ENCODE measurements around the gene KLK12. TPM values are rescaled to one million over a fixed set of nuclear protein-coding genes. Genes with fewer than 3 reads are reported as not detected.

The KLK12 gene
- total and polyA plus RNA-seq, 2 experiments from 2014 or later = not detected

- WGBS (ENCODE audit: low lambda C conversion rate, missing lambda C conversion rate) = 43% methylated on average over 16 of the region's 16 CpGs
- no peak overlapping the region for H3K4me2 ChIP-seq
- no peak for DNase-seq (ENCODE audit: low spot score)
These were observed 33.8 kb downstream of the KLK12 start for GRCh38 chr19:51000981-51001380.

GRCh38 chr19:51000426-51000825, 34.4 kb downstream of the KLK12 start:
- no peak overlapping the region for H3K4me2 ChIP-seq

More at GRCh38 chr19:51000981-51001380, 33.8 kb downstream of the KLK12 start:
- no peaks in the 10 kb centered on the region for H3K79me2 ChIP-seq
- H3K27ac ChIP-seq = no peak overlapping the region
- H3K4me1 ChIP-seq (ENCODE audit: insufficient read depth) = no peaks in the 10 kb centered on the region
- peaks cover 16% of the 10 kb centered on the region for H3K27me3 ChIP-seq
- no peak overlapping the region for H3K4me3 ChIP-seq
- no peaks in the 10 kb centered on the region for H4K20me1 ChIP-seq (ENCODE audit: insufficient read depth, poor library complexity, severe bottlenecking)
- TF ChIP-seq EZH2 (IDR thresholded peaks at IDR 0.05; ENCODE audit: borderline replicate concordance) (no peak), CTCF (IDR thresholded peaks at IDR 0.05; ENCODE audit: poor library complexity) (no peak), EZH2phosphoT487 (IDR thresholded peaks at IDR 0.05; ENCODE audit: low read depth, severe bottlenecking, unreplicated experiment) (no peak)
- no peak overlapping the region for H2AFZ ChIP-seq
- H3K36me3 ChIP-seq (replicated peaks; ENCODE audit: insufficient read depth, low read depth) = no peaks in the 10 kb centered on the region
- no peaks in the 10 kb centered on the region for H3K9me3 ChIP-seq (ENCODE audit: low read depth)
- no peaks in the 10 kb centered on the region for H3K9me2 ChIP-seq (replicated peaks; ENCODE audit: insufficient read depth)

GRCh38 chr19:50998686-50999085, 36.1 kb downstream of the KLK12 start:
- Histone ChIP-seq H3K4me1 (ENCODE audit: insufficient read depth) (no peaks in the 10 kb centered on the region), H2AFZ (no peak overlapping the region), H3K4me2 (no peak overlapping the region), H3K4me3 (no peak overlapping the region), H3K9me3 (ENCODE audit: low read depth) (no peaks in the 10 kb centered on the region), H3K36me3 (replicated peaks; ENCODE audit: insufficient read depth, low read depth) (no peaks in the 10 kb centered on the region), H3K27me3 (peaks cover 10% of the 10 kb centered on the region), H3K79me2 (no peaks in the 10 kb centered on the region), H3K9me2 (replicated peaks; ENCODE audit: insufficient read depth) (no peaks in the 10 kb centered on the region), H4K20me1 (ENCODE audit: insufficient read depth, poor library complexity, severe bottlenecking) (no peaks in the 10 kb centered on the region), H3K27ac (no peak overlapping the region)
- 50% methylated on average over 4 of the region's 4 CpGs for WGBS (ENCODE audit: low lambda C conversion rate, missing lambda C conversion rate)
- TF ChIP-seq EZH2phosphoT487 (IDR thresholded peaks at IDR 0.05; ENCODE audit: low read depth, severe bottlenecking, unreplicated experiment) = no peak
- no peak for TF ChIP-seq CTCF (IDR thresholded peaks at IDR 0.05; ENCODE audit: poor library complexity)
- TF ChIP-seq EZH2 (IDR thresholded peaks at IDR 0.05; ENCODE audit: borderline replicate concordance) = no peak
- no peak for DNase-seq (ENCODE audit: low spot score)

More at GRCh38 chr19:51000426-51000825, 34.4 kb downstream of the KLK12 start:
- Histone ChIP-seq H3K27ac (no peak overlapping the region), H4K20me1 (ENCODE audit: insufficient read depth, poor library complexity, severe bottlenecking) (no peaks in the 10 kb centered on the region), H3K36me3 (replicated peaks; ENCODE audit: insufficient read depth, low read depth) (no peaks in the 10 kb centered on the region), H3K4me1 (ENCODE audit: insufficient read depth) (no peaks in the 10 kb centered on the region), H3K27me3 (peaks cover 15% of the 10 kb centered on the region), H3K9me2 (replicated peaks; ENCODE audit: insufficient read depth) (no peaks in the 10 kb centered on the region), H3K79me2 (no peaks in the 10 kb centered on the region), H3K9me3 (ENCODE audit: low read depth) (no peaks in the 10 kb centered on the region), H3K4me3 (no peak overlapping the region), H2AFZ (no peak overlapping the region)
- TF ChIP-seq CTCF (IDR thresholded peaks at IDR 0.05; ENCODE audit: poor library complexity) = no peak
- no peak for TF ChIP-seq EZH2phosphoT487 (IDR thresholded peaks at IDR 0.05; ENCODE audit: low read depth, severe bottlenecking, unreplicated experiment)
- no peak for TF ChIP-seq EZH2 (IDR thresholded peaks at IDR 0.05; ENCODE audit: borderline replicate concordance)
- DNase-seq (ENCODE audit: low spot score) = no peak
- 94% methylated on average over 10 of the region's 10 CpGs for WGBS (ENCODE audit: low lambda C conversion rate, missing lambda C conversion rate)

GRCh38 chr19:50998061-50998460, 36.7 kb downstream of the KLK12 start:
- H3K4me2 ChIP-seq = no peak overlapping the region
- H3K4me3 ChIP-seq = no peak overlapping the region
- no peaks in the 10 kb centered on the region for H3K36me3 ChIP-seq (replicated peaks; ENCODE audit: insufficient read depth, low read depth)
- no peak for TF ChIP-seq CTCF (IDR thresholded peaks at IDR 0.05; ENCODE audit: poor library complexity)
- no peak for TF ChIP-seq EZH2phosphoT487 (IDR thresholded peaks at IDR 0.05; ENCODE audit: low read depth, severe bottlenecking, unreplicated experiment)
- TF ChIP-seq EZH2 (IDR thresholded peaks at IDR 0.05; ENCODE audit: borderline replicate concordance) = no peak
- H3K27me3 ChIP-seq = peaks cover 10% of the 10 kb centered on the region
- H3K9me2 ChIP-seq (replicated peaks; ENCODE audit: insufficient read depth) = no peaks in the 10 kb centered on the region
- H3K9me3 ChIP-seq (ENCODE audit: low read depth) = no peaks in the 10 kb centered on the region
- no peak for DNase-seq (ENCODE audit: low spot score)
- no peaks in the 10 kb centered on the region for H4K20me1 ChIP-seq (ENCODE audit: insufficient read depth, poor library complexity, severe bottlenecking)
- H2AFZ ChIP-seq = no peak overlapping the region
- H3K79me2 ChIP-seq = no peaks in the 10 kb centered on the region
- WGBS (ENCODE audit: low lambda C conversion rate, missing lambda C conversion rate) = 71% methylated on average over 5 of the region's 5 CpGs
- H3K27ac ChIP-seq = no peak overlapping the region
- no peaks in the 10 kb centered on the region for H3K4me1 ChIP-seq (ENCODE audit: insufficient read depth)

Data from hepatocyte (in vitro differentiated cells).